Liver (tissue), 9 donors: ENCODE measurements around the gene SLC26A1. TPM values are rescaled to one million over a fixed set of nuclear protein-coding genes. Genes with fewer than 3 reads are reported as not detected.

Source experiments
- DNase-seq: peaks from one replicate; pipeline ENCODE4 v3.0.0-alpha.2; 2017; ENCODE audit warnings: low spot score
- H3K27ac ChIP-seq, 2 donors: one replicate each; pipeline ENCODE4 v1.7.0; 2013; ENCODE audit warnings: inconsistent platforms in 2 of 2, low read length in 2 of 2, control low read depth in 1 of 2, low read depth in 1 of 2, mild to moderate bottlenecking in 1 of 2
- H3K27me3 ChIP-seq, 4 donors: one replicate each; pipeline versions ENCODE4 v1.6.1 to v1.7.0; 2013; ENCODE audit warnings: low read length in 3 of 4, inconsistent platforms in 1 of 4, mild to moderate bottlenecking in 1 of 4, moderate library complexity in 1 of 4; ENCODE audit not compliant: control insufficient read depth in 4 of 4, insufficient read depth in 4 of 4
- H3K36me3 ChIP-seq, 4 donors: one replicate each; pipeline versions ENCODE4 v1.6.1 to v1.7.0; 2013; ENCODE audit warnings: low read length in 3 of 4, mild to moderate bottlenecking in 3 of 4, low read depth in 1 of 4, moderate library complexity in 1 of 4; ENCODE audit not compliant: control insufficient read depth in 4 of 4, insufficient read depth in 3 of 4
- H3K4me1 ChIP-seq, 4 donors: one replicate each; pipeline versions ENCODE4 v1.6.1 to v1.7.0; 2013; ENCODE audit warnings: low read length in 3 of 4, mild to moderate bottlenecking in 3 of 4, moderate library complexity in 1 of 4; ENCODE audit not compliant: control insufficient read depth in 4 of 4, insufficient read depth in 4 of 4
- H3K4me3 ChIP-seq, 3 donors: one replicate each; pipeline versions ENCODE4 v1.6.1 to v1.7.0; 2013; ENCODE audit warnings: low read length in 3 of 3, control low read depth in 1 of 3, low read depth in 1 of 3, mild to moderate bottlenecking in 1 of 3
- H3K9ac ChIP-seq, 2 donors: one replicate each; pipeline ENCODE4 v1.7.0; 2013; ENCODE audit warnings: low read length in 2 of 2, mild to moderate bottlenecking in 2 of 2, moderate library complexity in 2 of 2, control low read depth in 1 of 2, low read depth in 1 of 2
- H3K9me3 ChIP-seq, 4 donors: one replicate each; pipeline versions ENCODE4 v1.6.1 to v1.7.0; 2013; ENCODE audit warnings: low read length in 3 of 4; ENCODE audit not compliant: control insufficient read depth in 4 of 4
- ATF3 ChIP-seq: IDR thresholded peaks from 2 replicates; pipeline ENCODE4 v1.6.1; 2016; ENCODE audit warnings: antibody characterized with exemption
- CTCF ChIP-seq: fragments of 150-350 bp; IDR thresholded peaks from 2 replicates; pipeline ENCODE4 v1.5.1; 2017; ENCODE audit warnings: improper control_type of control experiment, low read depth, low read length; ENCODE audit not compliant: missing input control
- FOXA1 ChIP-seq: IDR thresholded peaks from 2 replicates; pipeline ENCODE4 v1.6.1; 2016; ENCODE audit warnings: antibody characterized with exemption
- FOXA2 ChIP-seq: IDR thresholded peaks from 2 replicates; pipeline ENCODE4 v1.6.1; 2016; ENCODE audit warnings: antibody characterized with exemption
- GABPA ChIP-seq, 2 donors: IDR thresholded peaks in 1 of 2; conservative IDR thresholded peaks in 1 of 2; 2 replicates each; pipeline ENCODE4 v1.6.1; 2016; ENCODE audit warnings: antibody characterized with exemption in 2 of 2, mild to moderate bottlenecking in 1 of 2, moderate library complexity in 1 of 2
- JUND ChIP-seq, 2 donors: IDR thresholded peaks; 2 replicates each; pipeline ENCODE4 v1.6.1; 2016; ENCODE audit warnings: antibody characterized with exemption in 2 of 2
- MAX ChIP-seq: IDR thresholded peaks from 2 replicates; pipeline ENCODE4 v1.6.1; 2016; ENCODE audit warnings: antibody characterized with exemption
- RAD21 ChIP-seq, 2 donors: IDR thresholded peaks; 2 replicates each; pipeline ENCODE4 v1.6.1; 2016; ENCODE audit warnings: antibody characterized with exemption in 2 of 2, mild to moderate bottlenecking in 2 of 2
- RXRA ChIP-seq, 2 donors: IDR thresholded peaks; 2 replicates each; pipeline ENCODE4 v1.6.1; 2017 to 2018; ENCODE audit warnings: antibody characterized with exemption in 2 of 2, mild to moderate bottlenecking in 1 of 2
- SP1 ChIP-seq: IDR thresholded peaks from 2 replicates; pipeline ENCODE4 v1.6.1; 2018; ENCODE audit warnings: antibody characterized with exemption, mild to moderate bottlenecking
- YY1 ChIP-seq: IDR thresholded peaks from 2 replicates; pipeline ENCODE4 v1.6.1; 2016; ENCODE audit warnings: antibody characterized with exemption, mild to moderate bottlenecking
- ZBTB33 ChIP-seq: IDR thresholded peaks from 2 replicates; pipeline ENCODE4 v1.6.1; 2016; ENCODE audit warnings: antibody characterized with exemption
- WGBS: extraction: QIAGEN DNeasy Blood & Tissue Kit; methylation state at CpG from one replicate; pipeline ENCODE4 v1.1.7; 2013; 5-methylcytosine and 5-hydroxymethylcytosine counted together
- polyA plus RNA-seq, 2 donors: library from polyadenylated mRNA; stranded (reverse) in 1 of 2; unstranded in 1 of 2; fragments of 200-250 nt in 1 of 2; fragments of >200 nt in 1 of 2; fragmentation: Nextera tagmentation in 1 of 2; extraction: Ambion mirVana in 1 of 2; gene quantifications; one replicate each; pipeline versions ENCODE4 v1.2.1 to v1.2.3, GENCODE V29; 2013 to 2015
- total RNA-seq, 2 donors: library from RNA; depleted of rRNA; stranded (reverse); fragments of >200 nt; gene quantifications; one replicate each; pipeline ENCODE4 v1.2.3, GENCODE V29; 2014
- donor health status: healthy.
- donor health status: healthy.
- donor health status: healthy.
- donor health status: healthy.
- donor health status: healthy.

SLC26A1 gene
- total and polyA plus RNA-seq, 4 donors = 5.1 to 41.0 (median 26.3) TPM

GRCh38 chr4:1026115-1026514, 32.9 kb upstream of the SLC26A1 start:
- Histone ChIP-seq H3K4me3 (no peak overlapping the region), H3K27ac (no peak overlapping the region), H3K9me3 (no peaks in the 10 kb centered on the region), H3K27me3 (no peaks in the 10 kb centered on the region), H3K9ac (no peak overlapping the region), H3K36me3 (peaks cover 0 to 17% (median 10%) of the 10 kb centered on the region in 4 donors), H3K4me1 (peaks cover 0 to 8% (median 0%) of the 10 kb centered on the region in 4 donors)
- TF ChIP-seq YY1 (no peak), CTCF (no peak), ZBTB33 (no peak)
- DNase-seq = peak; percentile 53
- 40% methylated on average over 17 of the region's 17 CpGs for WGBS

- Histone ChIP-seq H3K36me3 (peaks cover 0 to 17% (median 10%) of the 10 kb centered on the region in 4 donors), H3K9me3 (no peaks in the 10 kb centered on the region), H3K27me3 (no peaks in the 10 kb centered on the region), H3K4me1 (peaks cover 0 to 8% (median 0%) of the 10 kb centered on the region in 4 donors), H3K27ac (no peak overlapping the region), H3K4me3 (no peak overlapping the region), H3K9ac (no peak overlapping the region)
- 91% methylated on average over 32 of the region's 32 CpGs for WGBS
- no peak for TF ChIP-seq MAX
- TF ChIP-seq FOXA2 = no peak
- no peak for TF ChIP-seq RXRA (IDR thresholded peaks at IDR 0.05)
- no peak for TF ChIP-seq JUND (IDR thresholded peaks at IDR 0.05)
- no peak for TF ChIP-seq GABPA (IDR thresholded peaks at IDR 0.05 in 1 of 2, conservative IDR thresholded peaks at IDR 0.05 in 1 of 2)
- TF ChIP-seq FOXA1 = no peak
- TF ChIP-seq ZBTB33 = no peak
- no peak for TF ChIP-seq RAD21 (IDR thresholded peaks at IDR 0.05)
- TF ChIP-seq YY1 = no peak
- TF ChIP-seq SP1 = no peak
- TF ChIP-seq ATF3 = no peak
- no peak for DNase-seq
Observed at GRCh38 chr4:1024882-1025545, 31.8 kb upstream of the SLC26A1 start.
